Measurements from ENCODE around the gene MPIG6B.
A peak's percentile ranks its signal among the peaks of the same experiment; 100 is the strongest.

The MPIG6B gene

DNA sequence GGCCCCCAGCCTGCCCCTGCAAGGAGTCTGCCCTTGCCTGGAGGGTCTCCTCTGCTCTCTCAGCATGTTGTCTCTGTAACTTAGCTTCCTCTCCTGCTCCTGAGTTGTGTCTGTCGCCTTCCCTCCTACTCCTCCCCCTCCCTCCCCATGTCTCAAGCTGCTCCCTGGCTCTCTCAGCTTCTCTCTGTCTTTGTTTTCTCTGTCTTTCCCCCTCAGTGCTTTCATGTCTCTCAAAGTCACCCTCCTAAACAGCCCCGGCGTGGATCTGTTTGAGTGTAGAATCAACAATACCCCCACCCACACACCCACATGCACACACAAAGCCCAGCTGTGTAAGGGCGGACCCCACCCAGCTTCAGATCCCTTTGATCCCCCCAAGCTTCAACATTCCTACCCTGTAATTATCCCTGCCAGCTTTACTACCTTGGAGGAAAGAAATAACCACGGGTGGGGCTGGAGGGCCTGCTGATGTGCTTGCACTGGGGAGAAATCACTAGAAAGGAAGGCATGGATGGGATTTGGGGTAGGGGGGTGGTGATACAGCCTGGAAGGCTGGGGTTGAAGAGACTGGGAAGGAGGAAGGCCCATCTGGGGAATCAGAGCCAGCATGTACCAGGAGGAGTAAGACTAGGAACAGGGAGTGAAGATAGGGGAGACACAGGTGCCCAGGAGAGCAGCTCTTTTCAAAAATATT, 9.0 kb upstream of the MPIG6B start:
- no peak for TF ChIP-seq CTCF (IDR thresholded peaks at IDR 0.05; ENCODE audit: borderline replicate concordance, insufficient read depth, low read depth, low read length)
- no peak overlapping the region for H3K4me3 ChIP-seq (ENCODE audit: low read depth, low read length)

GRCh38 chr6:31715022-31715958, 7.9 kb upstream of the MPIG6B start, which contains the start of gene LY6G6D:
LY6G6D (plus strand) TSS chr6:31715348; CDS start chr6:31715356, 8 bp downstream.
- no peak within 1 kb of the TSS for H3K4me3 ChIP-seq (ENCODE audit: low read depth, low read length)
- TF ChIP-seq CTCF (IDR thresholded peaks at IDR 0.05; ENCODE audit: borderline replicate concordance, insufficient read depth, low read depth, low read length) = no peak

- TF ChIP-seq CTCF (IDR thresholded peaks at IDR 0.05; ENCODE audit: borderline replicate concordance, insufficient read depth, low read depth, low read length) = 0 out of 2 replicates have a peak, but pooled peaks have one; percentile 4
- H3K4me3 ChIP-seq (ENCODE audit: low read depth, low read length) = no peak overlapping the region
These were observed 5.5 kb upstream of the MPIG6B start for GRCh38 chr6:31717499-31718222.

DNA sequence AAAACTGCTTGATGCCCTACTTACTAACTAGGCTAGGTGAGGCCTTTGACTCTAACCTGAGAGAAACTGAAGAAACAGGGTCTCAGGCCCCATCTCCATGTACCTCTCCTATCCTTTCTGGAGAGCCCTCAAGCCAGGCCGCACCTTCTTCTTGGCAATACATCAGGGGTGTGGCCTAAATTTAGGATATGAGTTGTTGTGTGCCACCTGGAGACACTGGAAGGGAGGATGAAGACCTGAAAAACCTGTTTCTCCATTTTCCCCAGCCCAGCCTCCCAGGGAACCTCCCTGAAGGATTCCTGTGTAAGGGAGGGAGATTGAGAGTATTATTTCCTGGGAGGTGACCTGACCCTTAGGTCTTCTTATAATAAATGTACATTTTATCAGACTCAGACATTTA, 4.9 kb upstream of the MPIG6B start:
- H3K4me3 ChIP-seq (ENCODE audit: low read depth, low read length) = no peak overlapping the region
- no peak for TF ChIP-seq CTCF (IDR thresholded peaks at IDR 0.05; ENCODE audit: borderline replicate concordance, insufficient read depth, low read depth, low read length)

DNA sequence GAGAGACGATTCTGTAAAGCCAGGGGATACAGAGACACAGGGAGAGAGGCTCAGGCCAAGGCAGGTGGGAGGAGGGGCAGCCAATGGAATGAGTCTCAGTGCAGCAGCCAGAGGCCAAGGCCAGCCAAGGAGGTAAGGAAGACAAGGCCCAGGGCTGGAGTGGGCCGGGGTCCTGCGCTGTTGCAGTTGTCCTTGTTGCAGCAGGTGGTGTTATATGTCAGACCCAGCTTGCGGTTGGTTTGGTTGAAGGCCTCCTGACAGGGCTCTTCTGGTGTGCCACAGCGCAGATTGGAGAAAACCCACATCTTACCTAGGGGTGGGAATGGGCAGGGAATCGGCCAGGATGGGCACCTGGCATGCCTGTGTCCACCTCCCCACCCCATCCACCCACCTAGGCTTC, 4.2 kb upstream of the MPIG6B start:
- no peak for TF ChIP-seq CTCF (IDR thresholded peaks at IDR 0.05; ENCODE audit: borderline replicate concordance, insufficient read depth, low read depth, low read length)

GRCh38 chr6:31720196-31720770, 2.9 kb upstream of the MPIG6B start:
- no peak for TF ChIP-seq CTCF (IDR thresholded peaks at IDR 0.05; ENCODE audit: borderline replicate concordance, insufficient read depth, low read depth, low read length)
- no peak overlapping the region for H3K4me3 ChIP-seq (ENCODE audit: low read depth, low read length)

More for the DNA sequence above, 4.2 kb upstream of the MPIG6B start:
- no peak overlapping the region for H3K4me3 ChIP-seq (ENCODE audit: low read depth, low read length)

All from GM12875 (cell line).